HEK293 (cell line): Measurements from ENCODE around the gene RASGRF2.

Source experiments
- CTCF ChIA-PET: fragments of 350-600 bp; formaldehyde crosslinking; extraction: SDS; loops from one replicate; lab custom pipeline; 2021; ENCODE audit warnings: antibody characterized with exemption; lab: Yijun Ruan, JAX
- POLR2A ChIA-PET: fragments of 300-600 bp; formaldehyde crosslinking; extraction: SDS; loops from one replicate; lab custom pipeline; 2020; ENCODE audit warnings: antibody characterized with exemption, inconsistent platforms; lab: Yijun Ruan, JAX
- H3K27ac ChIP-seq: fragments of 200-500 bp; sonication (Bioruptor generic); 2 replicates; pipeline ENCODE4 v1.5.1; 2014; ENCODE audit warnings: low read depth, low read length, control low read depth, inconsistent platforms; ENCODE audit errors: extremely low read depth
- H3K36me3 ChIP-seq, 2 experiments: fragments of 200-500 bp in 1 of 2; sonication (Bioruptor generic) in 1 of 2; 1 replicate in 1 of 2; 2 replicates in 1 of 2; pipeline ENCODE4 v1.5.1; 2014 to 2017; ENCODE audit warnings: inconsistent platforms in 2 of 2, low read length in 2 of 2; ENCODE audit not compliant: control insufficient read depth in 2 of 2, insufficient read depth in 1 of 2
- H3K4me1 ChIP-seq: fragments of 200-500 bp; sonication (Bioruptor generic); 2 replicates; pipeline ENCODE4 v1.5.1; 2014; ENCODE audit warnings: mild to moderate bottlenecking, low read length, inconsistent platforms; ENCODE audit not compliant: control insufficient read depth, insufficient read depth
- H3K4me3 ChIP-seq: 2 replicates; pipeline ENCODE4 v1.5.1; 2011; ENCODE audit warnings: low read depth, mild to moderate bottlenecking, control low read depth, low read length, moderate library complexity
- H3K9me3 ChIP-seq: fragments of 200-500 bp; sonication (Bioruptor generic); 2 replicates; pipeline ENCODE4 v1.5.1; 2014; ENCODE audit warnings: low read depth, low read length, inconsistent platforms; ENCODE audit not compliant: control insufficient read depth, insufficient read depth
- GFI1B ChIP-seq: fragments of 450-650 bp; formaldehyde crosslinking; IDR thresholded peaks from 2 replicates; pipeline ENCODE4 v1.5.1; 2016; ENCODE audit warnings: missing biosample characterization, missing genetic modification characterization
- KLF7 ChIP-seq: fragments of 450-650 bp; formaldehyde crosslinking; IDR thresholded peaks from 2 replicates; pipeline ENCODE4 v1.5.1; 2016; ENCODE audit warnings: missing biosample characterization, missing genetic modification characterization, borderline replicate concordance
- MYNN ChIP-seq: fragments of 450-650 bp; formaldehyde crosslinking; IDR thresholded peaks from 2 replicates; pipeline ENCODE4 v1.5.1; 2016; ENCODE audit warnings: missing biosample characterization, missing genetic modification characterization, borderline replicate concordance
- PATZ1 ChIP-seq: fragments of 450-650 bp; formaldehyde crosslinking; IDR thresholded peaks from 2 replicates; pipeline ENCODE4 v1.5.1; 2016; ENCODE audit warnings: missing biosample characterization, missing genetic modification characterization
- RBAK ChIP-seq: fragments of 450-650 bp; formaldehyde crosslinking; IDR thresholded peaks from 2 replicates; pipeline ENCODE4 v1.5.1; 2016; ENCODE audit warnings: missing biosample characterization, missing genetic modification characterization
- SP2 ChIP-seq: fragments of 450-650 bp; formaldehyde crosslinking; IDR thresholded peaks from 2 replicates; pipeline ENCODE4 v1.5.1; 2016; ENCODE audit warnings: missing biosample characterization, missing genetic modification characterization
- ZBTB10 ChIP-seq: fragments of 450-650 bp; formaldehyde crosslinking; IDR thresholded peaks from 2 replicates; pipeline ENCODE4 v1.5.1; 2016; ENCODE audit warnings: missing biosample characterization, missing genetic modification characterization
- ZBTB48 ChIP-seq: fragments of 450-650 bp; formaldehyde crosslinking; IDR thresholded peaks from 2 replicates; pipeline ENCODE4 v1.5.1; 2016; ENCODE audit warnings: missing biosample characterization, missing genetic modification characterization
- ZNF138 ChIP-seq: fragments of 450-650 bp; formaldehyde crosslinking; IDR thresholded peaks from 2 replicates; pipeline ENCODE4 v1.5.1; 2016; ENCODE audit warnings: missing biosample characterization, missing genetic modification characterization, borderline replicate concordance
- ZNF148 ChIP-seq: fragments of 450-650 bp; formaldehyde crosslinking; IDR thresholded peaks from 2 replicates; pipeline ENCODE4 v1.5.0; 2017; ENCODE audit warnings: missing biosample characterization, missing genetic modification characterization, borderline replicate concordance
- ZNF223 ChIP-seq: fragments of 450-650 bp; formaldehyde crosslinking; IDR thresholded peaks from 2 replicates; pipeline ENCODE4 v1.5.1; 2016; ENCODE audit warnings: missing biosample characterization, missing genetic modification characterization
- ZNF292 ChIP-seq: fragments of 450-650 bp; formaldehyde crosslinking; IDR thresholded peaks from 2 replicates; pipeline ENCODE4 v1.5.1; 2016; ENCODE audit warnings: low read depth, missing biosample characterization, missing genetic modification characterization, borderline replicate concordance
- ZNF37A ChIP-seq: fragments of 450-650 bp; IDR thresholded peaks from 2 replicates; pipeline ENCODE4 v1.5.1; 2018; ENCODE audit warnings: missing biosample characterization, missing genetic modification characterization
- ZNF391 ChIP-seq: fragments of 450-650 bp; formaldehyde crosslinking; IDR thresholded peaks from 2 replicates; pipeline ENCODE4 v1.5.1; 2016; ENCODE audit warnings: low read depth, missing biosample characterization, missing genetic modification characterization, borderline replicate concordance
- ZNF449 ChIP-seq: fragments of 450-650 bp; formaldehyde crosslinking; IDR thresholded peaks from 2 replicates; pipeline ENCODE4 v1.5.1; 2017; ENCODE audit warnings: missing biosample characterization, mild to moderate bottlenecking, missing genetic modification characterization, moderate library complexity
- ZNF501 ChIP-seq: fragments of 450-650 bp; formaldehyde crosslinking; IDR thresholded peaks from 2 replicates; pipeline ENCODE4 v1.5.1; 2016; ENCODE audit warnings: missing biosample characterization, missing genetic modification characterization
- ZNF529 ChIP-seq: fragments of 450-650 bp; formaldehyde crosslinking; IDR thresholded peaks from 2 replicates; pipeline ENCODE4 v1.5.1; 2017; ENCODE audit warnings: missing genetic modification characterization, missing biosample characterization; ENCODE audit not compliant: insufficient replicate concordance
- ZNF544 ChIP-seq: fragments of 450-650 bp; formaldehyde crosslinking; IDR thresholded peaks from 2 replicates; pipeline ENCODE4 v1.5.0; 2017; ENCODE audit warnings: missing biosample characterization, missing genetic modification characterization
- ZNF558 ChIP-seq: fragments of 450-650 bp; formaldehyde crosslinking; IDR thresholded peaks from 2 replicates; pipeline ENCODE4 v1.5.1; 2016; ENCODE audit warnings: missing biosample characterization, missing genetic modification characterization
- ZNF670 ChIP-seq: fragments of 450-650 bp; formaldehyde crosslinking; IDR thresholded peaks from 2 replicates; pipeline ENCODE4 v1.5.1; 2016; ENCODE audit warnings: missing biosample characterization, missing genetic modification characterization, low read depth
- ZNF837 ChIP-seq: fragments of 450-650 bp; formaldehyde crosslinking; IDR thresholded peaks from 2 replicates; pipeline ENCODE4 v1.5.1; 2016; ENCODE audit warnings: missing biosample characterization, missing genetic modification characterization
- ZNF843 ChIP-seq: fragments of 450-650 bp; formaldehyde crosslinking; IDR thresholded peaks from 2 replicates; pipeline ENCODE4 v1.5.1; 2016; ENCODE audit warnings: missing biosample characterization, missing genetic modification characterization
- ZSCAN30 ChIP-seq: fragments of 450-650 bp; IDR thresholded peaks from 2 replicates; pipeline ENCODE4 v1.5.1; 2018; ENCODE audit warnings: missing biosample characterization, mild to moderate bottlenecking, missing genetic modification characterization, moderate library complexity

RASGRF2 gene

GRCh38 chr5:81147886-81148571, 187.9 kb downstream of the RASGRF2 start:
- H3K4me3 ChIP-seq: no peak overlapping the region
- peaks cover 6% of the 10 kb centered on the region; the same call in 1 of the 2 replicates for H3K4me1 ChIP-seq
- ChIA-PET POLR2A (no interaction called here), CTCF (no interaction called here)
- H3K27ac ChIP-seq: no peak overlapping the region
- no peaks in the 10 kb centered on the region for H3K9me3 ChIP-seq
- H3K36me3 ChIP-seq: no peaks in the 10 kb centered on the region
- TF ChIP-seq ZNF544: no peak
- TF ChIP-seq ZNF148 (tag by site-specific recombination): no peak
- TF ChIP-seq MYNN (tag by site-specific recombination): no peak
- TF ChIP-seq ZSCAN30: no peak
- no peak for TF ChIP-seq ZNF843 (tag by site-specific recombination)
- no peak for TF ChIP-seq ZNF292 (tag by site-specific recombination)
- TF ChIP-seq ZNF37A (tag by site-specific recombination): no peak
- TF ChIP-seq, all 188 proteins: peak for 0

GRCh38 chr5:81151546-81151945, 191.4 kb downstream of the RASGRF2 start:
- H3K4me1 ChIP-seq: peaks cover 4% of the 10 kb centered on the region; the same call in 1 of the 2 replicates
- TF ChIP-seq MYNN (tag by site-specific recombination) (no peak), GFI1B (tag by site-specific recombination) (no peak), ZNF138 (no peak), PATZ1 (tag by site-specific recombination) (no peak)
- TF ChIP-seq, all 188 proteins: peak for 0
- no peak overlapping the region for H3K4me3 ChIP-seq
- CTCF ChIA-PET: interaction anchor here (1.4 kb wide), 1 partner anchor 14 kb away, joined by 3 read pairs; no protein-coding TSS in a partner anchor
- H3K27ac ChIP-seq: no peak overlapping the region
- POLR2A ChIA-PET: no interaction called here
- H3K9me3 ChIP-seq: no peaks in the 10 kb centered on the region
- H3K36me3 ChIP-seq: no peaks in the 10 kb centered on the region

- Histone ChIP-seq H3K9me3 (no peaks in the 10 kb centered on the region), H3K36me3 (no peaks in the 10 kb centered on the region), H3K4me3 (no peak overlapping the region), H3K27ac (no peak overlapping the region), H3K4me1 (no peaks in the 10 kb centered on the region)
- CTCF ChIA-PET: no interaction called here
- POLR2A ChIA-PET: no interaction called here
- TF ChIP-seq RBAK (tag by site-specific recombination) (no peak), ZNF391 (tag by site-specific recombination) (no peak), ZBTB10 (tag by site-specific recombination) (no peak), ZNF501 (tag by site-specific recombination) (no peak), ZNF670 (tag by site-specific recombination) (no peak), ZNF223 (tag by site-specific recombination) (no peak), ZNF529 (no peak), ZNF558 (tag by site-specific recombination) (no peak), ZBTB48 (tag by site-specific recombination) (no peak), KLF7 (tag by site-specific recombination) (no peak), ZNF449 (tag by site-specific recombination) (no peak), ZNF837 (tag by site-specific recombination) (no peak), SP2 (tag by site-specific recombination) (no peak)
Observed at GRCh38 chr5:81154725-81155124, 194.6 kb downstream of the RASGRF2 start.
